Rectal smooth muscle tissue (tissue), 1 donor: ENCODE measurements around the gene NFATC2.

Experiments used
- H3K27ac ChIP-seq: one replicate; pipeline ENCODE4 v1.7.0; 2013; ENCODE audit warnings: low read depth, low read length, inconsistent platforms
- H3K27me3 ChIP-seq: one replicate; pipeline ENCODE4 v1.7.0; 2013; ENCODE audit warnings: low read length; ENCODE audit not compliant: control insufficient read depth, insufficient read depth
- H3K36me3 ChIP-seq: one replicate; pipeline ENCODE4 v1.7.0; 2013; ENCODE audit warnings: low read length; ENCODE audit not compliant: control insufficient read depth, insufficient read depth
- H3K4me1 ChIP-seq: one replicate; pipeline ENCODE4 v1.7.0; 2013; ENCODE audit warnings: low read length; ENCODE audit not compliant: control insufficient read depth, insufficient read depth
- H3K4me3 ChIP-seq: one replicate; pipeline ENCODE4 v1.7.0; 2013; ENCODE audit warnings: low read length
- H3K9ac ChIP-seq: one replicate; pipeline ENCODE4 v1.7.0; 2013; ENCODE audit warnings: low read length

The NFATC2 gene

GRCh38 chr20:51403466-51404220, 138.9 kb downstream of the NFATC2 start:
- no peaks in the 10 kb centered on the region for H3K27me3 ChIP-seq
- H3K4me3 ChIP-seq = no peak overlapping the region
- H3K36me3 ChIP-seq = peaks cover 3% of the 10 kb centered on the region
- H3K27ac ChIP-seq = no peak overlapping the region
- H3K9ac ChIP-seq = no peak overlapping the region
- no peaks in the 10 kb centered on the region for H3K4me1 ChIP-seq

GRCh38 chr20:51402201-51402600, 140.3 kb downstream of the NFATC2 start:
- Histone ChIP-seq H3K4me1 (no peaks in the 10 kb centered on the region), H3K4me3 (no peak overlapping the region), H3K27me3 (no peaks in the 10 kb centered on the region), H3K36me3 (peaks cover 3% of the 10 kb centered on the region), H3K27ac (no peak overlapping the region), H3K9ac (no peak overlapping the region)

GRCh38 chr20:51401496-51401895, 141.0 kb downstream of the NFATC2 start:
- Histone ChIP-seq H3K36me3 (peaks cover 3% of the 10 kb centered on the region), H3K4me3 (no peak overlapping the region), H3K4me1 (no peaks in the 10 kb centered on the region), H3K9ac (no peak overlapping the region), H3K27me3 (no peaks in the 10 kb centered on the region), H3K27ac (no peak overlapping the region)

GRCh38 chr20:51400051-51400926, 142.2 kb downstream of the NFATC2 start:
- H3K36me3 ChIP-seq = peaks cover 3% of the 10 kb centered on the region
- H3K4me3 ChIP-seq = no peak overlapping the region
- no peak overlapping the region for H3K9ac ChIP-seq
- H3K27ac ChIP-seq = no peak overlapping the region
- no peaks in the 10 kb centered on the region for H3K4me1 ChIP-seq
- no peaks in the 10 kb centered on the region for H3K27me3 ChIP-seq

GRCh38 chr20:51399006-51399890, 143.3 kb downstream of the NFATC2 start:
- Histone ChIP-seq H3K27ac (no peak overlapping the region), H3K27me3 (no peaks in the 10 kb centered on the region), H3K9ac (no peak overlapping the region)

GRCh38 chr20:51398552-51398951, 144.0 kb downstream of the NFATC2 start:
- no peak overlapping the region for H3K27ac ChIP-seq
- no peaks in the 10 kb centered on the region for H3K27me3 ChIP-seq
- no peak overlapping the region for H3K9ac ChIP-seq
- H3K4me3 ChIP-seq = no peak overlapping the region
- H3K36me3 ChIP-seq = no peaks in the 10 kb centered on the region
- no peaks in the 10 kb centered on the region for H3K4me1 ChIP-seq

More at GRCh38 chr20:51399006-51399890, 143.3 kb downstream of the NFATC2 start:
- no peaks in the 10 kb centered on the region for H3K36me3 ChIP-seq
- no peak overlapping the region for H3K4me3 ChIP-seq
- no peaks in the 10 kb centered on the region for H3K4me1 ChIP-seq

GRCh38 chr20:51398083-51398482, 144.4 kb downstream of the NFATC2 start:
- Histone ChIP-seq H3K36me3 (no peaks in the 10 kb centered on the region), H3K4me3 (no peak overlapping the region), H3K27ac (no peak overlapping the region), H3K27me3 (no peaks in the 10 kb centered on the region), H3K9ac (no peak overlapping the region), H3K4me1 (no peaks in the 10 kb centered on the region)

GRCh38 chr20:51397137-51397536, 145.4 kb downstream of the NFATC2 start:
- H3K27ac ChIP-seq = no peak overlapping the region
- H3K27me3 ChIP-seq = no peaks in the 10 kb centered on the region
- no peaks in the 10 kb centered on the region for H3K4me1 ChIP-seq
- no peaks in the 10 kb centered on the region for H3K36me3 ChIP-seq
- H3K9ac ChIP-seq = no peak overlapping the region
- no peak overlapping the region for H3K4me3 ChIP-seq

GRCh38 chr20:51396365-51396909, 146.1 kb downstream of the NFATC2 start:
- H3K9ac ChIP-seq = no peak overlapping the region
- no peaks in the 10 kb centered on the region for H3K4me1 ChIP-seq
- H3K4me3 ChIP-seq = no peak overlapping the region
- H3K27me3 ChIP-seq = no peaks in the 10 kb centered on the region
- no peak overlapping the region for H3K27ac ChIP-seq
- H3K36me3 ChIP-seq = no peaks in the 10 kb centered on the region

- Histone ChIP-seq H3K27ac (no peak overlapping the region), H3K4me1 (no peaks in the 10 kb centered on the region), H3K4me3 (no peak overlapping the region), H3K27me3 (no peaks in the 10 kb centered on the region), H3K9ac (no peak overlapping the region), H3K36me3 (peaks cover 3% of the 10 kb centered on the region)
These were observed 147.8 kb downstream of the NFATC2 start for GRCh38 chr20:51394706-51395105.

GRCh38 chr20:51393571-51393970, 148.9 kb downstream of the NFATC2 start:
- no peak overlapping the region for H3K27ac ChIP-seq
- no peaks in the 10 kb centered on the region for H3K27me3 ChIP-seq
- no peaks in the 10 kb centered on the region for H3K4me1 ChIP-seq
- H3K9ac ChIP-seq = no peak overlapping the region
- no peak overlapping the region for H3K4me3 ChIP-seq
- peaks cover 3% of the 10 kb centered on the region for H3K36me3 ChIP-seq
